ENCODE results near the gene ACOX1. TPM values are rescaled to one million over a fixed set of nuclear protein-coding genes. Genes with fewer than 3 reads are reported as not detected.

Gene ACOX1
- total RNA-seq: 31.2 and 38.8 TPM in 2 replicates
- total RNA-seq (2013): 17.8 TPM
- 6.6 and 7.3 TPM in 2 replicates for polyA plus RNA-seq
- 20.2 and 21.4 TPM in 2 replicates for polyA minus RNA-seq

- CTCF ChIA-PET: interaction anchor here (0.8 to 1.7 kb wide), 4 partner anchors 20 to 124 kb away, joined by 3 to 6 read pairs (median 4); partner anchors contain the start of gene WBP2
- under 1% methylated on average over 71 of the region's 72 CpGs for WGBS (ENCODE audit: insufficient coverage)
Observed at GRCh38 chr17:75978938-75979704, at the start of gene ACOX1, which contains the start of gene TEN1. Gene ACOX1, minus strand, starts transcription at chr17:75979166. Its CDS starts 93 bp downstream, at chr17:75979073. Gene TEN1, plus strand, starts transcription at chr17:75979240. Its CDS starts 6,953 bp downstream, at chr17:75986193.

More at GRCh38 chr17:75978938-75979704, at the start of gene ACOX1, which contains the start of gene TEN1:
- DNase-seq (peak; percentile 98), ATAC-seq (ENCODE audit: low read depth) (peak; percentile 93)
- intact Hi-C loops (cut with micrococcal nuclease): loop anchor here (1.0 to 2.0 kb wide), 5 partner anchors 14 to 124 kb away; partner anchors contain the start of genes FBF1 and WBP2
- Histone ChIP-seq H3K4me2 (replicated peaks; ENCODE audit: low read depth, low read length, poor library complexity, severe bottlenecking) (peak within 1 kb of the TSS; percentile 85), H4K20me1 (ENCODE audit: control insufficient read depth, insufficient read depth, low read length, poor library complexity, severe bottlenecking) (no peaks in the 10 kb centered on the region), H3K9ac (ENCODE audit: low read length) (peak within 1 kb of the TSS; percentile 99), H2AFZ (ENCODE audit: insufficient read depth, low read depth, low read length, poor library complexity, severe bottlenecking) (peak within 1 kb of the TSS; percentile 91), H3K79me2 (ENCODE audit: control insufficient read depth, insufficient read depth, low read length) (peaks cover 40% of the 10 kb centered on the region), H3K27me3 (replicated peaks in 1 of 4; ENCODE audit: control extremely low read depth in 1 of 4, control insufficient read depth in 3 of 4, insufficient read depth in 4 of 4, low read length in 3 of 4) (no peaks in the 10 kb centered on the region), H3K27ac (ENCODE audit: low read length in 2 of 2) (peak within 1 kb of the TSS; percentile 92 to 97), H3K36me3 (replicated peaks in 1 of 2; ENCODE audit: control extremely low read depth in 1 of 2, control insufficient read depth in 1 of 2, extremely low read depth in 1 of 2, insufficient read depth in 2 of 2, low read length in 1 of 2) (no peaks in the 10 kb centered on the region), H3K4me1 (ENCODE audit: control insufficient read depth in 2 of 2, insufficient read depth in 2 of 2, low read length in 2 of 2) (peaks cover 9 to 19% of the 10 kb centered on the region in 2 donors), H3K4me3 (ENCODE audit: control extremely low read depth in 1 of 5, extremely low read depth in 1 of 5, insufficient read depth in 1 of 5, low read depth in 2 of 5, low read length in 4 of 5) (peak within 1 kb of the TSS; percentile 73 to 100 (median 87)), H3K9me3 (ENCODE audit: control extremely low read depth in 1 of 3, control insufficient read depth in 2 of 3, insufficient read depth in 1 of 3, low read length in 2 of 3) (no peaks in the 10 kb centered on the region)
- H3K4me1 Mint-ChIP-seq: peaks cover 44% of the 10 kb centered on the region
- H3K4me3 Mint-ChIP-seq: peak within 1 kb of the TSS; percentile 94
- H3K9me3 Mint-ChIP-seq (ENCODE audit: insufficient read depth): no peaks in the 10 kb centered on the region
- H3K27me3 Mint-ChIP-seq: no peaks in the 10 kb centered on the region
- H3K27ac Mint-ChIP-seq: peak within 1 kb of the TSS; percentile 98
- POLR2A ChIA-PET: interaction anchor here (0.6 to 1.7 kb wide), 6 partner anchors 12 to 1341 kb away, joined by 3 to 6 read pairs (median 3); partner anchors contain the start of genes FBF1 and ITGB4
- TF ChIP-seq CTCF (IDR thresholded peaks at IDR 0.05) (peak; percentile 35), EZH2 (IDR thresholded peaks at IDR 0.05; ENCODE audit: borderline replicate concordance, insufficient read depth, low read depth, low read length, poor library complexity, severe bottlenecking) (no peak)
